Measurements from ENCODE around the gene RASA4B.
"Not testable (repeated sequence)": the region's sequence is repeated elsewhere in the genome, so short reads cannot be mapped to it uniquely, and the experiment has no call there.

DNA sequence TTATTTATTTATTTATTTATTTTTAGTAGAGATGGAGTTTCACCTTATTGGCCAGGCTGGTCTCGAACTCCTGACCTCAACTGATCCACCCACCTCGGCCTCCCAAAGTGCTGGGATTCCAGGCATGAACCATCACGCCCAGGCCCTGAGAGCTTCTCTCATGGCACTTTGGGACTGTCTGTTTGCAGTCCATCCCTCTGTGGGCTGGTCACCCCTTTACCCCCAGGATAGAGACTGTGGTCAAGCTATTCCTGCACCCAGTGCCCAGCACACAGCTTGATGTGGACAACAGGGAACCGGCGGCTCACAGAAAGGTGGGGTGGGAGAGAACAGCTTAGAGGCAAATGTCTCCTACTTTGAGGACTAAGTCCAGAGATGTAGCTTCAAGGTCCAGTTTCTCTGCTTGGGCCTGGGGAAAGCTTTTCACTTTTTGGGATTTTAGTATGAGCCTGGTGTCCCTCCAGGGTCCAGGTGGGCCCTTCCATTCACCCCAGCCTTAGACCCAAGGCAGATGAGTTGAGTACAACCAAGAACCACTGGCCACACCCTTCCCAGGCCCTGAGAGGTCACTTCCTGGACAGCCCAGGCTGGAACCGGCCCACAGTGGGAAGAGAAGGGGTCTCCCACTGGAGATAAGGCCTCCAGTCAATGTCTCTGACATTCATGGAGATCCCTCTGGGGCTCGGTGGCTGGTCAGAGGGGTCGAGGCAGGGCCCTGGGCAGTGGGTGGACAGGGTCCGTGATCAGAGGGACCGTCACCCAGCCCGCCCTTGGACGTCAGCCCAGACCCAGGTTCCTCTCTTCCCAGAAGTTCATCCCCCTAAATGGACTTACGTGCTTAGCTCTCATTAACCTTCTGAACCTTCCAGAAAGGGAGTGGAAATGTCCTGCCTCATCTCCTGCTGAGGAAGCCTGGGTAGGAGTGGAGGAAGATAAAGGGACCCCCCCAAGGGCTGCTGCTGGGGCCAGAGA lies 10.5 kb upstream of the RASA4B start:
- not testable (repeated sequence) for TF ChIP-seq EZH2 (IDR thresholded peaks at IDR 0.05; ENCODE audit: low read depth)
- TF ChIP-seq, protein P1, sequence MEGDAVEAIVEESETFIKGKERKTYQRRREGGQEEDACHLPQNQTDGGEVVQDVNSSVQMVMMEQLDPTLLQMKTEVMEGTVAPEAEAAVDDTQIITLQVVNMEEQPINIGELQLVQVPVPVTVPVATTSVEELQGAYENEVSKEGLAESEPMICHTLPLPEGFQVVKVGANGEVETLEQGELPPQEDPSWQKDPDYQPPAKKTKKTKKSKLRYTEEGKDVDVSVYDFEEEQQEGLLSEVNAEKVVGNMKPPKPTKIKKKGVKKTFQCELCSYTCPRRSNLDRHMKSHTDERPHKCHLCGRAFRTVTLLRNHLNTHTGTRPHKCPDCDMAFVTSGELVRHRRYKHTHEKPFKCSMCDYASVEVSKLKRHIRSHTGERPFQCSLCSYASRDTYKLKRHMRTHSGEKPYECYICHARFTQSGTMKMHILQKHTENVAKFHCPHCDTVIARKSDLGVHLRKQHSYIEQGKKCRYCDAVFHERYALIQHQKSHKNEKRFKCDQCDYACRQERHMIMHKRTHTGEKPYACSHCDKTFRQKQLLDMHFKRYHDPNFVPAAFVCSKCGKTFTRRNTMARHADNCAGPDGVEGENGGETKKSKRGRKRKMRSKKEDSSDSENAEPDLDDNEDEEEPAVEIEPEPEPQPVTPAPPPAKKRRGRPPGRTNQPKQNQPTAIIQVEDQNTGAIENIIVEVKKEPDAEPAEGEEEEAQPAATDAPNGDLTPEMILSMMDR (conservative IDR thresholded peaks at IDR 0.05) = not testable (repeated sequence)
